ENCODE data around the gene TTC1. TPM values are rescaled to one million over a fixed set of nuclear protein-coding genes. Genes with fewer than 3 reads are reported as not detected.

The TTC1 gene
- polyA plus RNA-seq, 1 of the 3 experiments (the other 2 are of a cell fraction), result 37.0 TPM

GRCh38 chr5:159975462-159976019, 33.4 kb upstream of the TTC1 start (continued):
- TF ChIP-seq, protein P1, sequence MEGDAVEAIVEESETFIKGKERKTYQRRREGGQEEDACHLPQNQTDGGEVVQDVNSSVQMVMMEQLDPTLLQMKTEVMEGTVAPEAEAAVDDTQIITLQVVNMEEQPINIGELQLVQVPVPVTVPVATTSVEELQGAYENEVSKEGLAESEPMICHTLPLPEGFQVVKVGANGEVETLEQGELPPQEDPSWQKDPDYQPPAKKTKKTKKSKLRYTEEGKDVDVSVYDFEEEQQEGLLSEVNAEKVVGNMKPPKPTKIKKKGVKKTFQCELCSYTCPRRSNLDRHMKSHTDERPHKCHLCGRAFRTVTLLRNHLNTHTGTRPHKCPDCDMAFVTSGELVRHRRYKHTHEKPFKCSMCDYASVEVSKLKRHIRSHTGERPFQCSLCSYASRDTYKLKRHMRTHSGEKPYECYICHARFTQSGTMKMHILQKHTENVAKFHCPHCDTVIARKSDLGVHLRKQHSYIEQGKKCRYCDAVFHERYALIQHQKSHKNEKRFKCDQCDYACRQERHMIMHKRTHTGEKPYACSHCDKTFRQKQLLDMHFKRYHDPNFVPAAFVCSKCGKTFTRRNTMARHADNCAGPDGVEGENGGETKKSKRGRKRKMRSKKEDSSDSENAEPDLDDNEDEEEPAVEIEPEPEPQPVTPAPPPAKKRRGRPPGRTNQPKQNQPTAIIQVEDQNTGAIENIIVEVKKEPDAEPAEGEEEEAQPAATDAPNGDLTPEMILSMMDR (IDR thresholded peaks at IDR 0.05), result peak; percentile 70
- TF ChIP-seq TCF12 (IDR thresholded peaks at IDR 0.05) (peak; percentile 74), RAD21 (IDR thresholded peaks at IDR 0.05; ENCODE audit: low read length) (peak; percentile 23; the same call in 1 of the 2 replicates), NFIC (IDR thresholded peaks at IDR 0.05; ENCODE audit: borderline replicate concordance) (peak; percentile 76), JUND (IDR thresholded peaks at IDR 0.05) (peak; percentile 75), GATA2 (CRISPR knock-in tag; IDR thresholded peaks at IDR 0.05) (no peak), SMC3 (IDR thresholded peaks at IDR 0.05; ENCODE audit: low read depth, low read length) (peak; percentile 24; the same call in 1 of the 2 replicates)

DNA sequence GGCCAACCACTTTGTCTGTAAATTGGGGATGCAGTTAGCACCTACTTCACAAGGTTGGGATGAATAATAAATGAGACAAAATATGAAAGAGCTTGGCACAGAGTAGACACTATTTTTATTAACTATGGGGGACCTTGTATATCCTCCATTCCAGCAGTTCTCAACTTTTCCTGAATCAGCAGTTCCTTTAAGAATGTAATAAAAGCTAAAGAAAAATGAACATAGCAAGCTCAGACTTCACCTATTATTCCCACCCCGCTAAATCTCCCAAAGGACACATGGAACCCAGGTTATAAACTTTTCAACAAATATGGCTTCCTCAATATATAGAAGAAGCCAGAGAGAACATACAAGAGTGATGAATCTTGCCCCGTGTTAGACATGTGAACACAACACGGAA, 32.0 kb upstream of the TTC1 start:
- no peaks in the 10 kb centered on the region for H3K36me3 ChIP-seq (replicated peaks in 1 of 2; ENCODE audit: control insufficient read depth in 1 of 2, insufficient read depth in 2 of 2, low read length in 1 of 2)
- H3K4me3 ChIP-seq (ENCODE audit: low read depth in 2 of 2, low read length in 1 of 2), result no peak overlapping the region
- no peaks in the 10 kb centered on the region for H3K9me2 ChIP-seq
- H4K20me1 ChIP-seq (ENCODE audit: insufficient read depth), result no peaks in the 10 kb centered on the region
- H3K4me1 ChIP-seq (ENCODE audit: control insufficient read depth in 1 of 2, insufficient read depth in 2 of 2, low read depth in 1 of 2, low read length in 1 of 2), result peaks cover 0 to 18% of the 10 kb centered on the region in 2 experiments; a peak in 3 of 4 replicates
- H3K9ac ChIP-seq, result no peak overlapping the region
- ChIA-PET CTCF (interaction anchor here (0.6 to 1.6 kb wide), 3 partner anchors 9 to 23 kb away, joined by 3 to 8 read pairs (median 4); no protein-coding TSS in a partner anchor), POLR2A (no interaction called here)
- H3K27me3 ChIP-seq (ENCODE audit: insufficient read depth), result no peaks in the 10 kb centered on the region
- H3F3A ChIP-seq (replicated peaks; ENCODE audit: insufficient read depth), result peaks cover 23% of the 10 kb centered on the region
- H3K9me3 ChIP-seq, result no peaks in the 10 kb centered on the region
- no peak overlapping the region for H2AFZ ChIP-seq (ENCODE audit: low read depth)
- WGBS (ENCODE audit: low lambda C conversion rate), result 66% methylated on average over 3 of the region's 3 CpGs
- TF ChIP-seq MAX (IDR thresholded peaks at IDR 0.05; ENCODE audit: low read depth), result no peak
- DNase-seq, result no peak
- no peaks in the 10 kb centered on the region for H3K79me2 ChIP-seq (ENCODE audit: insufficient read depth)
- no peak overlapping the region for H3K4me2 ChIP-seq
- no peak overlapping the region for H3K27ac ChIP-seq (ENCODE audit: low read depth in 2 of 2, low read length in 1 of 2)

GRCh38 chr5:159978358-159978757, 30.6 kb upstream of the TTC1 start:
- POLR2A ChIA-PET, result no interaction called here
- H3K9me2 ChIP-seq, result no peaks in the 10 kb centered on the region
- TF ChIP-seq RAD21 (IDR thresholded peaks at IDR 0.05; ENCODE audit: low read length) (no peak), MAX (IDR thresholded peaks at IDR 0.05; ENCODE audit: low read depth) (no peak), FOXJ3 (CRISPR knock-in tag; IDR thresholded peaks at IDR 0.05) (no peak), ELF1 (IDR thresholded peaks at IDR 0.05) (no peak), SIN3A (IDR thresholded peaks at IDR 0.05; ENCODE audit: borderline replicate concordance, low read depth, low read length) (no peak), FOXM1 (IDR thresholded peaks at IDR 0.05; ENCODE audit: low read depth) (no peak), YY1 (IDR thresholded peaks at IDR 0.05; ENCODE audit: low read depth) (no peak), TCF12 (IDR thresholded peaks at IDR 0.05) (no peak), POLR2AphosphoS5 (IDR thresholded peaks at IDR 0.05; ENCODE audit: low read depth, low read length) (no peak)
- TF ChIP-seq, protein P2, sequence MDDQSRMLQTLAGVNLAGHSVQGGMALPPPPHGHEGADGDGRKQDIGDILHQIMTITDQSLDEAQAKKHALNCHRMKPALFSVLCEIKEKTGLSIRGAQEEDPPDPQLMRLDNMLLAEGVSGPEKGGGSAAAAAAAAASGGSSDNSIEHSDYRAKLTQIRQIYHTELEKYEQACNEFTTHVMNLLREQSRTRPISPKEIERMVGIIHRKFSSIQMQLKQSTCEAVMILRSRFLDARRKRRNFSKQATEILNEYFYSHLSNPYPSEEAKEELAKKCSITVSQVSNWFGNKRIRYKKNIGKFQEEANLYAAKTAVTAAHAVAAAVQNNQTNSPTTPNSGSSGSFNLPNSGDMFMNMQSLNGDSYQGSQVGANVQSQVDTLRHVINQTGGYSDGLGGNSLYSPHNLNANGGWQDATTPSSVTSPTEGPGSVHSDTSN (IDR thresholded peaks at IDR 0.05), result no peak
- TF ChIP-seq, protein P3, sequence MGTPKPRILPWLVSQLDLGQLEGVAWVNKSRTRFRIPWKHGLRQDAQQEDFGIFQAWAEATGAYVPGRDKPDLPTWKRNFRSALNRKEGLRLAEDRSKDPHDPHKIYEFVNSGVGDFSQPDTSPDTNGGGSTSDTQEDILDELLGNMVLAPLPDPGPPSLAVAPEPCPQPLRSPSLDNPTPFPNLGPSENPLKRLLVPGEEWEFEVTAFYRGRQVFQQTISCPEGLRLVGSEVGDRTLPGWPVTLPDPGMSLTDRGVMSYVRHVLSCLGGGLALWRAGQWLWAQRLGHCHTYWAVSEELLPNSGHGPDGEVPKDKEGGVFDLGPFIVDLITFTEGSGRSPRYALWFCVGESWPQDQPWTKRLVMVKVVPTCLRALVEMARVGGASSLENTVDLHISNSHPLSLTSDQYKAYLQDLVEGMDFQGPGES (IDR thresholded peaks at IDR 0.05; ENCODE audit: low read depth, low read length), result no peak
- H3K9me3 ChIP-seq, result no peaks in the 10 kb centered on the region
- DNase-seq, result no peak
- no peaks in the 10 kb centered on the region for H3K27me3 ChIP-seq (ENCODE audit: insufficient read depth)
- H3K36me3 ChIP-seq (replicated peaks in 1 of 2; ENCODE audit: control insufficient read depth in 1 of 2, insufficient read depth in 2 of 2, low read length in 1 of 2), result no peaks in the 10 kb centered on the region
- no peak overlapping the region for H3K9ac ChIP-seq
- CTCF ChIA-PET, result interaction anchor here (1.0 kb wide), 1 partner anchor 9 kb away, joined by 4 read pairs; no protein-coding TSS in a partner anchor
- H3K79me2 ChIP-seq (ENCODE audit: insufficient read depth), result no peaks in the 10 kb centered on the region
- 35% methylated on average over 2 of the region's 2 CpGs for WGBS (ENCODE audit: low lambda C conversion rate)
- H4K20me1 ChIP-seq (ENCODE audit: insufficient read depth), result no peaks in the 10 kb centered on the region
- no peak overlapping the region for H3K27ac ChIP-seq (ENCODE audit: low read depth in 2 of 2, low read length in 1 of 2)
- peaks cover 23% of the 10 kb centered on the region for H3F3A ChIP-seq (replicated peaks; ENCODE audit: insufficient read depth)
- no peak overlapping the region for H2AFZ ChIP-seq (ENCODE audit: low read depth)
- peaks cover 0 to 20% of the 10 kb centered on the region in 2 experiments; a peak in 3 of 4 replicates for H3K4me1 ChIP-seq (ENCODE audit: control insufficient read depth in 1 of 2, insufficient read depth in 2 of 2, low read depth in 1 of 2, low read length in 1 of 2)
- H3K4me3 ChIP-seq (ENCODE audit: low read depth in 2 of 2, low read length in 1 of 2), result no peak overlapping the region
- no peak overlapping the region for H3K4me2 ChIP-seq

Data from SK-N-SH (cell line).